Kasumi-1 (cell line): ENCODE measurements around the gene CCDC183.
A peak's percentile ranks its signal among the peaks of the same experiment; 100 is the strongest.
"Not testable (repeated sequence)": the region's sequence is repeated elsewhere in the genome, so short reads cannot be mapped to it uniquely, and the experiment has no call there.

Source experiments
- DNase-seq, 2 experiments: peaks; one replicate each; lab custom pipeline; 2025; lab: John Stamatoyannopoulos, UW

CCDC183 gene

DNA sequence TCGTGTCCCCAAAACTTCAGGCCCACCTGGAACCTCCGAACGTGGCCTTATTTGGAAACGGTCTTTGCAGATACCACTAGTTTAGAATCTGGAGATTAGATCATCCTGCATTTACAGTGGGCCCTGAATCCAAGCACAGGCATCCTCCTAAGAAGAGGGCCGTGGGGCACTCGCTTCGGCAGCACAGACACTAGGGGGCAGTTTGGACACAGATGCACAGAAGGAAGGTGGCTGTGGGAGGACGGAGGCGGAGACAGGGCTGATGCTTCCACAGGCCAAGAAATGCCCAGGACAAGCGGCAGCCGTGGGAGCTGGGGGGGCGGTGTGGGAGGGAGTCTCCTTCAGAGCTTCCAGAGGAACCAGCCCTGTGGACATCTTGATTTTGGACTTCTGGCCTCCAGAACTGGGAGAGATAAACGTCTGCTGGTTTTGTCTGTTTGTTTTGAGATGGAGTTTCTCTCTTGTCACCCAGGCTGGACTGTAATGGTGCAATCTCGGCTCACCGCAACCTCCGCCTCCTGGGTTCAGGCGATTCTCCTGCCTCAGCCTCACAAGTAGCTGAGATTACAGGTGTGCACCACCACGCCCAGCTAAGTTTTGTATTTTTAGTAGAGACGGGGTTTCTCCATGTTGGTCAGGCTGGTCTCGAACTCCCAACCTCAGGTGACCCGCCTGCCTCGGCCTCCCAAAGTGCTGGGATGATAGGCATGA, 35.1 kb upstream of the CCDC183 start:
- peak; percentile 66 to 70 for DNase-seq

DNA sequence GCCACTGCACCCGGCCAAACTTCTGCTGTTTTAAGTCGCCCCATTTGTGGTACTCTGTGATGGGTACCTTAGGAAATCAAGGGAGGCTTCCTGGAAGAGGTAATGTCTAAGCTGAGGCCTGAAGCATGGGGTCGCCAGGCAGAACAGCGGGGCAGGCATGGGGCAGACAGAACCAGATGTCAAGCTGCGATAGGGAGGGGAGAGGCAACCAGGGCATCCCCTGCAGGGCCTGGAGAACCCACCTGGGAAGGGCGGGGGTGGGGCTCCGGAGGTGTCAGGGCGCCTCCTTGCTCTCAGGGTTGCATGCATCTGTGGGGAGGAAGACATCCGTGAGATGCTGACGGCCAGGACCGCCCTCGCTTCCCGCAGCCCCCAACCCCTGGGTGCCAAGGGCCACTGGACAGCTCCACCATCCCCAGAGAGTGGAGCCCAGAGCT, 34.6 kb upstream of the CCDC183 start:
- DNase-seq = no peak

DNA sequence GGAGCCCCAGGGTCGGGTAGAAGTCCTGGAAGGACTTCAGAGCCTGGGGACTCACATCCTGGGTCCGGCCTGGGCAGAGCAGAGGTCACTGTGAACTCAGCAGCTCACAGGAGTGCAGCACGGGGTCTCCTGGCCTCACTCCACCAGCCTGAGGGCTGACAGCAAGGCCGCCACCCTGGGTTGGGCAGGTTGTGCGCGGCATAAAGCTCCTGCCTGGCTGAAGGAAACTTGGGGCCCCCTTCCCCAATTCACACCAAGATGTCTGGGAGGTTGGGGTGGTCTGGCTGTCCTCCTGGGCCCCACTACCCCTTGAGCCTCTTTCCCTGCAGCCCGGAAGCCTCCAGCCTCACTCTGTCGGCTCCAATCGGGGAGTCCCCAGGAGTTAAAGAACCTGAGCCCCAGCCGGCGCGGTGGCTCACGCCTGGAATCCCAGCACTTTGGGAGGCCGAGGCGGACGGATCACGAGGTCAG, 33.9 kb upstream of the CCDC183 start:
- DNase-seq = no peak

DNA sequence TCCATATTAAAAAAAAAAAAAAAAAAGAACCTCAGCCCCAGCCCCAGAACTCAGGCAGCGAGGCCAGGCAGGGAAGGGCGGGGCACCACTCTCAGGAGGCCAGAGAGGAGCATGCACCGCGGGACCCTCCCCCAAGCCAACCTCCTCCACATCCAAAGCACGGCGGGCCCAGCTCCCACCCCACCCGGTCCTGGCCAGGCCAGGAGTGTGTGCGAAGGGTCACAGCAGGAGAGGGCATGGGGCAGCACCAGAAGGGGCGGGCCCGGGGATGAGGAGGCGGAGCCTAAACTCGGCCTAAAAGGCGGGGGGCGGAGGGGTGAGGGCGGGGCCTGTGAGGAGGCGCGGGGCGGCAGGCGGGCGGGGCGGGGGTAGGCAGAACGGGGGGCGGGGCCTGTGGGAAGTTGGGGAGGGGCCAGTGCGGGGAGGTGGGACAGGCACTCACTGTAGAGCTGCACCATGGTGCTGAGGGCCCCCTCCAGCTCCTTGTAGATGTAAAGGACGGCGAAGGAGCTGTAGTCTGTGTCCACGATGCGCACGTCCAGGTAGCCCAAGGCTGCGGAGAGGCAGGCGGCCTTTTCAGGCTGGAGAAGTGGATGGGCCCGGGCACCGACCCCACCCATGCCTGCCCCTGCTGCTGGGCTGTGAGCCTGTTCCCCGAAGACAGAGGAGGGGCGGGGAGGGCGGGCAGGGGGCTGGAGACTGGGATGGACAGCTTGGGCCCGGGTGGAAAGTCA, 33.1 kb upstream of the CCDC183 start:
- no peak for DNase-seq

DNA sequence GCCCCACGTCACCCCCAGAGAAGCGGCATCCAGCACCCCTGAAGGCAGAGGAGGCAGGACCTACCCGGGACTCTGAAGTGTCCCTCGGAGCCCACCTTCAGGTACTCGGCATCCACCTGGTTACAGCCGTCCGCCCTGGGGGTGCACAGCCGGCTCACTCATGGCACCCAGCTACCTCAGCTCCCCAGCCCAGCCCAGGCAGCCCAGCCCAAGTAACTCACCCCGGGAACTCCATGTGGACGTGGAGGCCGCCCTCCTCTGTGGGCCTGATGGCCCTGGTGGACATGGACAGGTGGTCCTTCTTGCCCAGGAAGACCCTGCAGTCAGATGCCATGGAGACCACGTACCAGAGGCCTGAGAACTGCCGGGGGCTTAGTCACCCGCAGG, 32.5 kb upstream of the CCDC183 start:
- no peak for DNase-seq

DNA sequence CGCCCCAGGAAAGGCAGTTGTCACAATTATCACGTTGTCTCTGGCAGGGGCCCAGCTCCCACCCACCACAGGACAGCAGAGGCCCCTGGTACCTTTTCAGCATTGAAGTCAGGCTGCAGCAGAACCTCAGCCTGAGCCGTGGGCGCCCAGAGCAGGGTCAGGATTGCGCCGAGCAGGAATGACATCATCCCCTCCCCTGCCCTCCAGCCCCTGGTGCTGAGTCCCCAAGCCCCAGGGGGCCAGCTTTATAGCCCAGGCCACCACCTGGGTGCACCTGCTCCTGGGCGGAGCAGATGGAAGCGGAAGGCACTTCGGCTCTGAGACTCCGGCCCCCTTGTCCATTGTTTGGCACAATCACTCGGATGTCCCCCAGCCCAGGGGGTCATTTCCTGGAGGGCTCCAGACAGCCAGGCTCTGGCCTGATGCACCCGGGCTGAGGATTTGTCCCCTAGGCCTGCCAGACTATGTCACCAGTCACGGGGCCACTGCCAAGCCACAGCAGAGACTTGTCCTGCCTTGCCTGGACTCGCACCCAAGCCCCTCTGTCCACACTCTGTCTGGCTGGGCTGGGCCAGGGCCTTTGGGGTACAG, 31.7 kb upstream of the CCDC183 start, which contains the start of gene LCN15:
Gene LCN15 (minus strand): TSS at position 218 of the 591 bp plus-strand sequence. CDS start 30 bp downstream, at position 188.
- no peak for DNase-seq

DNA sequence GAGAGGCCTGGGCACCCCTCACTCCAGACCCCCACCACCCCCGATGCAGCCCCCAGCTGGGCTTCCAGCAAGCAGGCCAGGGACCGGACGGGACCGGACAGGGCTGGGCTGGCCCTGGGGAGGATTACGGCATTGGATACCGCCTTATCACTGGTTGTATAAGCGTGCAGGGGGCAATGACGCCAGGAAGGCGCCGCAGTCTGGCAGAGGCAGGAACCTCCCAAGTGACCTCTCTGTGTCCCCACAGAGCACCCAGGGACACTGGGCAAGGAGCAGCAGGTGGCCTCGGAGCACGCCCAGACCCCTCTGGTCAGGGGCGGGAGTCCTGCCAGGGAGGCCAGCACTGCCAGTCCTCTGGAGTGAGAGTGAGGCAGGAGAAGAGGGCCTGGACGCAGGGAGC, 31.1 kb upstream of the CCDC183 start:
- no peak for DNase-seq

DNA sequence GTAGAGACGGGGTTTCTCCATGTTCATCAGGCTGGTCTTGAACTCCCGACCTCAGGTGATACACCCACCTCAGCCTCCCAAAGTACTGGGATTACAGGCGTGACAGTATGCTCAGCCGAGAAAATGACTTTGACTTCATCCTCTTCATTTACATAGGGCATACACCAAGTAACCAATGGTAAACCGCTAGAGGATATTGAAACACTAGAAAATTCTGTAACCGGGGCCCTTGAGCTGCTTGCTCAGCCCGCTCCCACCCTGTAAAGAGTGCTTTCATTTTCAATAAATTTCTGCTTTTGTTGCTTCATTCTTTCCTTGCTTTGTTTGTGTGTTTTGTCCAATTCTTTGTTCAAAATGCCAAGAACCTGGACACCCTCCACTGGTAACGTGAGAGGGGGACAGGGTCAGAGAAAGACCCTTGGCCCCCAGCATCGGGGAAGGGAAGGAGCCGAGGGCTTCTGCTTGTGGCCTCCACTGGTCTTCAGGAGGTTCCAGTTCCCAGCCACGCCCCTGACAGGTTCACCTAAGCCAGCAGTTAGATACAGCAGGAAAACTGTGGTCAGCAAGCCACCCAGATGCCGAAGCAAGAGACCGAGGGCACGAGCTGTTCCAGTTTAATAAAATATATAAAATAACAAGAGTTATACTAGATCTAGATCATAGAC, 30.3 kb upstream of the CCDC183 start:
- DNase-seq = not testable (repeated sequence)

DNA sequence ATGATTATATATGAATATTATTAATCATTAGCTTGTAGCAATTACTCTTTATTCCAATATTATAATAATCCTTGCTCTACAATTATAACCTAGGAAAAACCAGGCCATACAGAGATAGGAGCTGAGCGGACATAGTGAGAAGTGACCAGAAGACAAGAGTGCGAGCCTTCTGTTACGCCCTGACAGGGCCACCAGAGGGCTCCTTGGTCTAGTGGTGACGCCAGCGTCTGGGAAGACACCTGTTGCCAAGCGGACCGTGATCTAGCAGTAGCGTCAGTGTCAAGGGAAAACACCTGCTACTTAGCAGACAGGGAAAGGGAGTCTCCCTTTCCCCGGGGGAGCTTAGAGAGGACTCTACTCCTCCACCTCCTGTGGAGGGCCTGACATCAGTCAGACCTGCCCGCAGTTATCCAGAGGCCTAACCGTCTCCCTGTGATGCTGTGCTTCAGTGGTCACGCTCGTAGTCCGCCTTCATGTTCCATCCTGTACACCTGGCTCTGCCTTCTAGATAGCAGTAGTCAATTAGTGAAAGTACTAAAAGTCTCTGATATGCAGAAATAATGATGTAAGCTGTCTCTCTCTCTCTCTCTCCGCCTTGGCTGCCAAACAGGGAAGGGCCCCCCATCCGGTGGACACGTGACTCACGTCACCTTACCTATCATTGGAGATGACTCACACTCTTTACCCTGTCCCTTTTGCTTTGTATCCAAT, 29.6 kb upstream of the CCDC183 start:
- peak; percentile 24 to 28 for DNase-seq

DNA sequence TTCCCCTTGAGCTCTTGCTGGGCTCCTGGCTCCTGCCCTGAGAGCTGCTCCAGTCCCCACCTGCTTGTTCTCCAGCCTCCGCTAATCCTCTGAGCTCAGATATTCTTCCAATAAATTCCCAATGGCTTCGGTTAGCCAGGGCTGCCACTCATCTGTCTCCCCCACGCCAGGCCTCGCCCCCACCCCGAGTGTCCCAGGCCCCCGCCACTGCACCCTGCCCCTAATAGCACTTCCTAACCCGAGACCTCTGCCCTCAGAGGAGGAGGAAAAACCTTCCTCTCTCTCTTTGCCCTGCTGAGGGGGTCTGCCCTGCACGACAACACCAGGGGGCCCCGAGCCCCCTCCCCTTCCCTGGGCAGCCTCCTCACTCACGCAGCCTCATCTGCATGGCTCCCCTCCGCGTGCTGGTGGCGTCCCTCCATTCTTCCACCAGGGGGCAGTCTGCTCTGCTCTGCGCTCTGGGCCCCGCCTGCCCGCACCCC, 26.4 kb upstream of the CCDC183 start:
- DNase-seq = peak; percentile 63 to 79

DNA sequence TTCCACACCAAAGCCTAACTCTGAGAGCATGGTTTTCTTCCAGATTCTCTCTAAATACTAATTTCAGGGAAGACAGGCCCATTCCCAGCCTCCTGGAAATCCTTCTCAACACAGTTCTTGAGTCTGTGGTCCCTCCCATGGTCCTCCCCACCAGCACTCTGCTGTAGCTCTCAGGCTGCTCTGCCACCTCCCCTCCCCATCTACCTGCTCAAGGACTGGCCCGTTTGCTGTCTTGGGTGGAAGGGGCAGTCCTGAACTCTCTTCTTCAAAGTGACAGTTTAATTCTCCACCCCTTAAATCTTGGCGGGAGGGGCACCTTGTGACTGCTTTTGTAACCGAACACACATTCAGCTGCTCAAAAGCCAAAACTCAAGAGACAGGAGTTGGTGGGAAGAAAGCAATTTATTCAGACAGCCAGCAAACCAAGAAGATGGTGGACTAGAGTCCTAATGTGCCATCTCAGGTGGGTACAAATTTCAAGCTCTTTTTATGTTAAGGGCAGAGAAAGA, 24.2 kb upstream of the CCDC183 start:
- no peak for DNase-seq

DNA sequence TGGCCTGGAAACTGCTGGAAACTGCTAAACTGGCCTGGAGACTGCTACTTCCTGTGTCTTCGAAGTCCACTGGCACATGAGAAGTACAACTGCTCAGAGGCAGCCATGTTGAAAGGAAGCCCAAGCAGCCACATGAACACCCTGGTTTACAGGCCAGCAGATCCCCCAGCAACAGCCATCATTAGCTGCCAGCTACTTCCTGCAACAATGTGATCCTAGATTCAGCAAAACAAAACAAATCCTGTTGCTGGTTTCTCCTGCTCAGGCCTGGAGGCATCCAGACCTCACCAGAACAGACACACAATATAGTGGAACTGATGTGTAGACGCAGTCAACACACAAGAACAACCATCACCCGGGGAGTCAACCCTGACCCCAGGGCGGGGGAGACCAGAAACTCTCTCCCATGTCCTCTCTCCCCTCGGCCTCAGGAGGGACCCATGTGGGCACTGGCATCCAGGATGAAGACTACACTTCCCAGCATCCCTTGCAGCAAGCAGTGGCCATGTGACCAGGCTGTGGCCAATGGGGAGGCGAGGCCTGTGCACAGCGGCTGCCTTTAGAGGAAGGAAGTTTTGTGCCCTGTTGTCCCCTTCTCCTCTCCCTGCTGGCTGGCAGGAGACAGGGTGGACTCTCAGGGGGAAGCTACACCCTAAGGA, 22.6 kb upstream of the CCDC183 start:
- DNase-seq = peak; percentile 61 to 77

DNA sequence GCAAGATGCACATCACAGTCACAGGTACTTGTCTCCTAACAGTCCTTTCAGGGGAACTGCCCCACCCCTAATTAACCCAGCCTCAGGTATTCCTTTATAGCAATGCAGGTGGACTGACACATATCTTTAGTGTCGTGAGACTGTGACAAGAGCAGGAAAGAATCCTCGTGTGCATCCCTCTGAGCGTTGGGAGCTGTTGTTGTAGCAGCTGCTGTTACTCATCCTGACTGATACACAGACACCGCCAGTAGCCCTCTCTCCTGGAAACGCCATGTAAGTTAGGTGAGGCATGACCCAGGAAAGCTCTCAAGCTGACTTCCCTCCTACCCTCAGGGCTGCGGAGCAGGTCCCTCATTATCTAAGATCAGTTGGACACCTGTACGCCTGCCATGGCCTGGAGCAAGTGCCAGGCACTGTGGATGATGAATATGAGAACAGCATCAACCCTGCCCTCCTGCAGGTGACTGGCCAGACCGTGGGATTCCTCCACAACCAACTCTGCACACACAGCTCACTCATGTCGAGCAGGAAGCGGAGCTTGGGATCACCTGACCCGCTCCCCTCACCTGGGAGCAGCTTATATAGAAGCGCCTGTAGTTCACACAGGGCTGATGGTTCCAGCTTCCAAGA, 21.6 kb upstream of the CCDC183 start:
- no peak for DNase-seq

DNA sequence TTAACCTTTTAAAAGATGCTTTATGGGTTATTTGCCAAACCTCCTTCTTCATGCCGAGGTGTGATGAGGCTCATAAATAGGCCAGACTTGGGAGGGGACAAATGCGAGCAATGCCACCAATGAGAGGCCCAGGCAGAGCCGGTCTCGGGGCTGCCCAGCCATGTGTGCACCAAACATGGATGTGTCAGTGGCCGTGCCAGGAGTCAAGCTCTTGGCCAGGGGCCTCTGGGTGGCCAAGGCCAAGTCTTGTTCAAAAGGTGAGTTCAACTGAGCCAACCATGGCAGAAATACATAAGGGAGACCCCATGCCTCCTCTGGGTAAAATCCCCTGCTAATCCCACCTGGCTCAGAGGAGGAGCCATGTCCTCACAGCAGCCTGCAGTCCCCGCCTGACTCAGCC, 20.9 kb upstream of the CCDC183 start:
- no peak for DNase-seq

DNA sequence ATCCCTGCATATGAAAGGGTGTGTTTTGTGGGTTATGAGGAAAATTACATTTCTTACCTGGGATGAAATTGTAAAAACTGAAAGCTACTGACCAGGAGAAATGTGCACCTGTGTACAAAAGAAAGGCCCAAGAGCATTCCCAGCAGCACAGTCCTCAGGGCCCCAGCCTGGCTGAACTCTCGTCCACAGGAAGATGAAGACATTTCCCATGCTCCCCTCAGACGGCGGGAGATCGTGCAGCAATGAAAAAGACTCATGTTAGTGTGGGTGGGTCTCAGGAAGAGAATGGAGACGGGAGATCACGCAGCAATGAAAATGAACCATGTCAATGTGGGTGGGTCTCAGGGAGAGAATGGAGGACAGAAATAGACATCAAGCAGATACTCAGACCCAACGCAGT, 19.2 kb upstream of the CCDC183 start:
- DNase-seq = no peak

DNA sequence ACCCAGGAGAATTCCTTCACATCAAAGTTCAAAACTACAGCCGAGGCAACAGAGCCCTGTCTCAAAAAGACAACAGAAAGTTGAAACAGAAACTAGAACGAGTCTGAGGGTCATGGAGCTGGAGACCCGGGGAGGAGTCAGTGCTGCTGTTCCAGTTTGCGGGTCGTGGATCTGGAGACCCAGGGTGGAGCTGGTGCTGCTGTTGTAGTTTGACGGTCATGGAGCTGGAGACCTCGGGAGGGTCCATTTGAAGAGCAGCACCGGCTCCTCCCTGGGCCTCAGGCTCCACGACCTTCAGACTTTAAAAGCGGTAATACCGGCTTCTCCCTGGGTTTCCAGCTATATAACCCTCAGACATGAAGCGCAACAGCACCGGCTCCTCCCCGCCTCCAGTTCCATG, 18.8 kb upstream of the CCDC183 start:
- no peak for DNase-seq

DNA sequence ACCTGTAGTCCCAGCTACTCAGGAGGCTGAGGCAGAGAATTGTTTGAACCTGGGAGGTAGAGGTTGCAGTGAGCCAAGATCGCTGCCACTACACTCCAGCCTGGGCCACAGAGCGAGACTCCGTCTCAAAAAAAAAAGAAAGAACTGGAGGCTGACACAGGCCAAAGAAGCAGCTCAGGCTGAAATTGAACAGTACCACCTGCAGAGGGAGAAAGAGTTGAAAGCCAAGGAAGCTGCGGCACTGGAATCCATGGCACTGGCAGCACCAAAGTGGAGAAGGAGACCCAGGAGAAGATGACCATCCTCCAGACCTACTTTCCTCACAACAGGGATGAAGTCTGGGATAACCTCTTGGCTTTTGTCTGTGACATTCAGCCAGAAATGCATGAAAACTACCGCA, 16.3 kb upstream of the CCDC183 start:
- no peak for DNase-seq

DNA sequence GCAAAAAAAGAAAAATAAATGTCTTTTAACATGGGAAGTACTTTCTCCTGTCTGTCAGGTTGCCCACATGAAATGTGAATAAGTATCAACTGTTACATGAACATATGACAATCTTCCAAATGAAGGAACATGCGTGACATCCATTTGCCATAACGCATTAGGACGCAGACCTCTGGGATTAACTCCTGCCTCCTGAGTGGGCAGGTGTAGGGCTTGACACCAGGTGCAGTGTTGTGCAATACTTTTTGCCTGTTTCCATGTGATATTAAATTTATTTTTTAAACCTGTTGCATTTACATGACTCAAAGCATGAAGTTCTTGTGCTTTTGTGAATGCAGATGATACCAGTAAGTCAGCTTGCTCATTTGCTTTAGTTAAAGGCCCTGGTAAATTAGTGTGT, 13.7 kb upstream of the CCDC183 start:
- DNase-seq = no peak

DNA sequence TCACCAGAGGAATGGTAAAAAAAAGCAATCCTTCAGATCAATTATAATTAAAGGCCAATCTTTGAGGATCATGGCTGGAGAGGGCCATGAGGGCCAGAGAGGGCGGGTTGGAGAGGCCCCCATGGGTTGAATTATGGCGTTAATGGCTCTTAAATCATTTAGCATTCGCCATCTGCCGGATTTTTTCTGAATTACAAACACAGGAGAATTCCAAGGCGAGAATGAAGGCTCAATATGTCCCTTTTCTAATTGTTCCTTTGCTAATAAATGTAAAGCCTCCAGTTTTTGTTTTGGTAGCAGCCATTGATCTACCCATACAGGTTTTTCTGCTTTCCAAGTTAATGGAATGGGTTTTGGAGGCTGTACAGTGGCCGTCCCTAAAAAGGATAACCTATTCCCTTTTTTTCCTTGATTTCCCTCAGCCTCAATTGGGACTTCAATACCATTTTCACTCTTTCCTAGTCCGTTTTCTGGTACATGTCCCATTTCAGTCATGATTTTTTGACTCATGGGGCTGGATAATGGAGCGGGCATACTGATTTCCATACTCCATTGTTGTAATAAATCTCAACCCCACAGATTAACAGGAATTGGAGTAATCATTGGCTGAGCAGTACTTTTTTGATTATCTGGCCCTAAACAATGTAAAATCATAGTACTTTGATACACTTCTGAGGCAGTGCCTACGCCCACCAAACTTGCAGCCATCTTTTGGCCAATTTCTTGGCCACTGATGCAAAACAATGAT, 11.7 kb upstream of the CCDC183 start:
- peak; percentile 36 to 49 for DNase-seq

DNA sequence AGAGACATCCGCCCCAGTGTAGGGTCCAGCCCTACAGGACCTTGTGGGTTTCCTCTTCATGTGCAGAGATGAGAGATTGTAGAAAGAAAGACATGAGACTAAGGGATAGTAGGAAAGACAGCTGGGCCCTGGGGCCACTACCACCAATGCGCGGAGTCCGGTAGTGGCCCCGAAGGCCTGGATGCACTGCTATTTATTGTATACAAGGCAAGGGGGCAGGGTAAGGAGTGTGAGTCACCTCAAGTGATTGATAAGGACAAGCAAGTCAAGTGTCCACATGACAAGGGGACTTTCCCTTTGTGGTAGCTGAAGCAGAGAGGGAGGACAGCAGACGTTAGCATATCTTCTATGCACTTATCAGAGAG, 11.2 kb upstream of the CCDC183 start:
- no peak for DNase-seq
